DND-41 (cell line): ENCODE measurements around the gene PTPRN2.
A peak's percentile ranks its signal among the peaks of the same experiment; 100 is the strongest.

ENCODE experiments used
- ATAC-seq: fragments of 200-7000 bp; cut with Tn5 transposase; 3 replicates; pipeline ENCODE4 v1.9.1; 2021; ENCODE audit warnings: low read depth; ENCODE audit not compliant: insufficient read depth
- DNase-seq: peaks from one replicate; pipeline ENCODE4 v3.0.0-alpha.2; 2020
- H2AFZ ChIP-seq: 2 replicates; pipeline ENCODE4 v1.6.0; 2012; ENCODE audit warnings: low read depth, low read length
- H3K27ac ChIP-seq: 2 replicates; pipeline ENCODE4 v1.5.1; 2012; ENCODE audit warnings: low read length, inconsistent platforms
- H3K27me3 ChIP-seq: fragments of 200-600 bp; sonication (generic); 2 replicates; pipeline ENCODE4 v1.6.0; 2012; ENCODE audit warnings: low read length, mild to moderate bottlenecking, inconsistent platforms; ENCODE audit not compliant: insufficient read depth, poor library complexity
- H3K36me3 ChIP-seq: 2 replicates; pipeline ENCODE4 v1.5.1; 2012; ENCODE audit warnings: low read length, inconsistent platforms; ENCODE audit not compliant: insufficient read depth
- H3K4me1 ChIP-seq: 2 replicates; pipeline ENCODE4 v1.5.1; 2012; ENCODE audit warnings: mild to moderate bottlenecking, low read length; ENCODE audit not compliant: insufficient read depth
- H3K4me2 ChIP-seq: 2 replicates; pipeline ENCODE4 v1.6.0; 2012; ENCODE audit warnings: mild to moderate bottlenecking, moderate library complexity, low read length, inconsistent platforms; ENCODE audit not compliant: insufficient read depth
- H3K4me3 ChIP-seq, 2 experiments: fragments of 200-600 bp in 1 of 2; shearing (Covaris generic) in 1 of 2; 2 replicates each; pipeline ENCODE4 v1.5.1; 2012 to 2016; ENCODE audit warnings: inconsistent platforms in 2 of 2, low read length in 2 of 2, mild to moderate bottlenecking in 2 of 2, low read depth in 1 of 2, moderate library complexity in 1 of 2
- H3K79me2 ChIP-seq: 2 replicates; pipeline ENCODE4 v1.6.0; 2012; ENCODE audit warnings: low read length, inconsistent platforms; ENCODE audit not compliant: insufficient read depth
- H3K9ac ChIP-seq: 2 replicates; pipeline ENCODE4 v1.6.0; 2012; ENCODE audit warnings: low read depth, mild to moderate bottlenecking, inconsistent platforms, low read length, moderate library complexity
- H3K9me3 ChIP-seq: 2 replicates; pipeline ENCODE4 v1.5.1; 2012; ENCODE audit warnings: low read length, moderate library complexity, mild to moderate bottlenecking, inconsistent platforms; ENCODE audit not compliant: insufficient read depth, severe bottlenecking
- H4K20me1 ChIP-seq: 2 replicates; pipeline ENCODE4 v1.6.0; 2012; ENCODE audit warnings: low read length; ENCODE audit not compliant: insufficient read depth
- CTCF ChIP-seq: IDR thresholded peaks from 2 replicates; pipeline ENCODE4 v1.5.1; 2012; ENCODE audit warnings: borderline replicate concordance, low read length, moderate library complexity, mild to moderate bottlenecking; ENCODE audit not compliant: poor library complexity, severe bottlenecking; ENCODE audit errors: extremely low read depth
- EZH2 ChIP-seq: IDR thresholded peaks from 3 replicates; pipeline ENCODE4 v1.6.1; 2012; ENCODE audit warnings: borderline replicate concordance, low read depth, mild to moderate bottlenecking, moderate library complexity, low read length, inconsistent platforms; ENCODE audit not compliant: severe bottlenecking

The PTPRN2 gene

GRCh38 chr7:158357106-158357897 is 230.3 kb downstream of the PTPRN2 start:
- no peaks in the 10 kb centered on the region for H3K4me1 ChIP-seq
- H3K36me3 ChIP-seq, result no peaks in the 10 kb centered on the region
- no peak overlapping the region for H3K4me2 ChIP-seq
- ATAC-seq, result no peak
- H3K27ac ChIP-seq, result no peak overlapping the region
- DNase-seq, result no peak
- no peak overlapping the region for H3K9ac ChIP-seq
- no peak overlapping the region for H3K4me3 ChIP-seq
- no peaks in the 10 kb centered on the region for H3K79me2 ChIP-seq
- H4K20me1 ChIP-seq, result no peaks in the 10 kb centered on the region
- no peaks in the 10 kb centered on the region for H3K27me3 ChIP-seq
- no peak for TF ChIP-seq CTCF
- TF ChIP-seq EZH2, result no peak
- no peak overlapping the region for H2AFZ ChIP-seq
- H3K9me3 ChIP-seq, result no peaks in the 10 kb centered on the region

GRCh38 chr7:158356454-158356853 is 231.2 kb downstream of the PTPRN2 start:
- Histone ChIP-seq H3K4me2 (no peak overlapping the region), H3K27ac (no peak overlapping the region), H3K4me1 (no peaks in the 10 kb centered on the region), H2AFZ (no peak overlapping the region), H3K9me3 (no peaks in the 10 kb centered on the region), H3K4me3 (no peak overlapping the region), H3K36me3 (no peaks in the 10 kb centered on the region), H3K79me2 (no peaks in the 10 kb centered on the region), H3K27me3 (no peaks in the 10 kb centered on the region), H4K20me1 (no peaks in the 10 kb centered on the region), H3K9ac (no peak overlapping the region)
- ATAC-seq (no peak), DNase-seq (no peak)
- no peak for TF ChIP-seq EZH2
- TF ChIP-seq CTCF, result no peak

- no peak for ATAC-seq
- Histone ChIP-seq H3K27me3 (no peaks in the 10 kb centered on the region), H2AFZ (no peak overlapping the region), H4K20me1 (no peaks in the 10 kb centered on the region), H3K9me3 (no peaks in the 10 kb centered on the region), H3K27ac (no peak overlapping the region), H3K4me1 (no peaks in the 10 kb centered on the region), H3K79me2 (no peaks in the 10 kb centered on the region), H3K4me2 (no peak overlapping the region), H3K4me3 (no peak overlapping the region), H3K9ac (no peak overlapping the region), H3K36me3 (no peaks in the 10 kb centered on the region)
- DNase-seq, result no peak
- no peak for TF ChIP-seq EZH2
- TF ChIP-seq CTCF, result peak; percentile 34
Measured at GRCh38 chr7:158355456-158356065, 232.1 kb downstream of the PTPRN2 start.
